Ishikawa (cell line): Measurements from ENCODE around the gene TSFM.

Source experiments
- CEBPB ChIP-seq: IDR thresholded peaks from 2 replicates; pipeline ENCODE4 v1.6.1; 2012
- CREB1 ChIP-seq: IDR thresholded peaks from 2 replicates; pipeline ENCODE4 v1.6.1; 2012; ENCODE audit warnings: low read depth
- EGR1 ChIP-seq: IDR thresholded peaks from 2 replicates; pipeline ENCODE4 v1.6.1; 2012
- EP300 ChIP-seq: IDR thresholded peaks from 2 replicates; pipeline ENCODE4 v1.6.1; 2012; ENCODE audit warnings: borderline replicate concordance
- FOXM1 ChIP-seq: IDR thresholded peaks from 2 replicates; pipeline ENCODE4 v1.6.1; 2012; ENCODE audit warnings: low read depth, borderline replicate concordance
- MAX ChIP-seq: IDR thresholded peaks from 2 replicates; pipeline ENCODE4 v1.6.1; 2012
- NFIC ChIP-seq: IDR thresholded peaks from 2 replicates; pipeline ENCODE4 v1.6.1; 2012
- RAD21 ChIP-seq: IDR thresholded peaks from 2 replicates; pipeline ENCODE4 v1.6.1; 2012; ENCODE audit warnings: low read depth
- TAF1 ChIP-seq: IDR thresholded peaks from 2 replicates; pipeline ENCODE4 v1.6.1; 2012; ENCODE audit warnings: low read depth, mild to moderate bottlenecking
- TCF12 ChIP-seq: IDR thresholded peaks from 2 replicates; pipeline ENCODE4 v1.6.1; 2012; ENCODE audit warnings: low read depth
- TEAD4 ChIP-seq: IDR thresholded peaks from 2 replicates; pipeline ENCODE4 v1.6.1; 2012
- USF1 ChIP-seq: IDR thresholded peaks from 2 replicates; pipeline ENCODE4 v1.6.1; 2012
- YY1 ChIP-seq: IDR thresholded peaks from 2 replicates; pipeline ENCODE4 v1.6.1; 2012; ENCODE audit warnings: low read depth
- ZBTB7A ChIP-seq: IDR thresholded peaks from 2 replicates; pipeline ENCODE4 v1.6.1; 2012; ENCODE audit warnings: low read depth
- TF ChIP-seq, protein P1 (sequence below): IDR thresholded peaks from 2 replicates; pipeline ENCODE4 v1.6.1; 2012; ENCODE audit warnings: low read depth, mild to moderate bottlenecking

Gene TSFM

DNA sequence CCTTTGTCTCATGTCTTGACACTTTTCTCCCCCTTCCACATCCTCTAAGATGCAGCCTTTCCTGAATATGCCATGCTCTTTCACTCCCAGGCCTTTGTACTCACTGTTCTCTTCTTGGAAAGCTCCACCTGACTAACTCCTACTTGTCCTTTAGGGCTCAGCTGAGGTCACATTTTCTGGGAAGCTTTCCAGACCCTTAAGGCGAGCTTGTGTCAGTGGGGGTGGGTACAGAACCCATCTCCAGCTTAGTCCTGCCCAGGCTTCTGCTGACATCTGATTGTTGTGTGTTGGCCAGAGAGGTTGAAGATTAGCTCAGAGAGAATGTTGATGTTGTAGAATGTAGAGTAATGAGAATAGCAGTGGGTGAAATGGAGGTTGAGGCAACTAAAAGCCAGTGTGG, 2.9 kb upstream of the TSFM start:
- no peak for TF ChIP-seq RAD21
- no peak for TF ChIP-seq CEBPB
- TF ChIP-seq ZBTB7A = no peak

DNA sequence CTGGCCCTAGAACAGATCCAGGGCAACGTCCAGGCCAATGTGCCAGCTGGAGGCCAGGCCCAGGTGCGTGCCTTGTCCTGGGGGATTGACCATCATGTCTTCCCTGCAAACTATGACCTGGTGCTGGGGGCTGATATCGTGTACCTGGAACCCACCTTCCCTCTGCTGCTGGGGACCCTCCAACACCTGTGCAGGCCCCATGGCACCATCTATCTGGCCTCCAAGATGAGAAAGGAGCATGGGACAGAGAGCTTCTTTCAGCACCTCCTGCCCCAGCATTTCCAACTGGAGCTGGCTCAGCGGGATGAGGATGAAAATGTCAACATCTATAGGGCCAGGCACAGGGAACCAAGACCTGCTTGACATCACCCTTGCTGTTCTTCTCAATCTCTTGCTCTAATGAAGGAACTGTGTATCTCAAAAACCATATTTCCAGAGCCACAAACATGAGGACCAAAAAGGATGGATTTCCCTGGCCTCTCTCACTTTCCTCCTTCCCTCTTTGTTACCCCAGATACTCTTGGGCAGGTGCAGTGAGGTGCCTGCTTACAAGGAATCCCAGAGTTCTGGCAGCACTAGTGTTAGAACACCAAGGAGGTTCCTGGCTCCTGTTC, 2.2 kb upstream of the TSFM start:
- TF ChIP-seq USF1 = no peak
- no peak for TF ChIP-seq YY1
- TF ChIP-seq NFIC = no peak
- no peak for TF ChIP-seq FOXM1
- no peak for TF ChIP-seq RAD21
- TF ChIP-seq TAF1 = no peak
- TF ChIP-seq TEAD4 = no peak
- no peak for TF ChIP-seq MAX
- no peak for TF ChIP-seq CREB1
- TF ChIP-seq EGR1 = no peak
- no peak for TF ChIP-seq ZBTB7A
- TF ChIP-seq EP300 = no peak

GRCh38 chr12:57781244-57781643, 1.3 kb upstream of the TSFM start:
- TF ChIP-seq YY1 (no peak), RAD21 (no peak), CREB1 (no peak), FOXM1 (no peak), USF1 (no peak), TAF1 (no peak), TEAD4 (no peak), MAX (no peak), NFIC (no peak), CEBPB (no peak), EGR1 (no peak), EP300 (no peak), ZBTB7A (no peak), TCF12 (no peak)
- TF ChIP-seq, protein P1, sequence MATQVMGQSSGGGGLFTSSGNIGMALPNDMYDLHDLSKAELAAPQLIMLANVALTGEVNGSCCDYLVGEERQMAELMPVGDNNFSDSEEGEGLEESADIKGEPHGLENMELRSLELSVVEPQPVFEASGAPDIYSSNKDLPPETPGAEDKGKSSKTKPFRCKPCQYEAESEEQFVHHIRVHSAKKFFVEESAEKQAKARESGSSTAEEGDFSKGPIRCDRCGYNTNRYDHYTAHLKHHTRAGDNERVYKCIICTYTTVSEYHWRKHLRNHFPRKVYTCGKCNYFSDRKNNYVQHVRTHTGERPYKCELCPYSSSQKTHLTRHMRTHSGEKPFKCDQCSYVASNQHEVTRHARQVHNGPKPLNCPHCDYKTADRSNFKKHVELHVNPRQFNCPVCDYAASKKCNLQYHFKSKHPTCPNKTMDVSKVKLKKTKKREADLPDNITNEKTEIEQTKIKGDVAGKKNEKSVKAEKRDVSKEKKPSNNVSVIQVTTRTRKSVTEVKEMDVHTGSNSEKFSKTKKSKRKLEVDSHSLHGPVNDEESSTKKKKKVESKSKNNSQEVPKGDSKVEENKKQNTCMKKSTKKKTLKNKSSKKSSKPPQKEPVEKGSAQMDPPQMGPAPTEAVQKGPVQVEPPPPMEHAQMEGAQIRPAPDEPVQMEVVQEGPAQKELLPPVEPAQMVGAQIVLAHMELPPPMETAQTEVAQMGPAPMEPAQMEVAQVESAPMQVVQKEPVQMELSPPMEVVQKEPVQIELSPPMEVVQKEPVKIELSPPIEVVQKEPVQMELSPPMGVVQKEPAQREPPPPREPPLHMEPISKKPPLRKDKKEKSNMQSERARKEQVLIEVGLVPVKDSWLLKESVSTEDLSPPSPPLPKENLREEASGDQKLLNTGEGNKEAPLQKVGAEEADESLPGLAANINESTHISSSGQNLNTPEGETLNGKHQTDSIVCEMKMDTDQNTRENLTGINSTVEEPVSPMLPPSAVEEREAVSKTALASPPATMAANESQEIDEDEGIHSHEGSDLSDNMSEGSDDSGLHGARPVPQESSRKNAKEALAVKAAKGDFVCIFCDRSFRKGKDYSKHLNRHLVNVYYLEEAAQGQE = no peak

DNA sequence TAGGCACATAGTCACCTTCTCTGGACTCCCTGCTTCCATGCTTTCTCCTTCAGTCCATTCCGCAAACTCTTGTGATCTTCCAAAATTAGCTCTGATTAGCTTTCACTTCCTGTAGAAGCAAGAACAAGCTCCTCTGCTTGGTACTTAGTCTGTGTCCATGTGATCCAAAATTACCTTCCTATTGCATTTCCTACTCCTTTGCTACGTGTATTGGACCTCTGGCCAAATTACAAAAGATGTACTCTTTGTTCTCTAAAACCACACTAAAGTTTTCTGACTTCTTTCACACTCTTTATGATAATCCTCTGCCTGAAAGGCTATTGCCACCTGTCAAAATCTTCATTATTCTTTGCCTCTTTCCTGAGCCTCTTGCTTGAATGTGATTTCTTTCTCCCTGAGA, 786 bp upstream of the TSFM start:
- TF ChIP-seq, protein P1 = no peak
- no peak for TF ChIP-seq MAX
- TF ChIP-seq RAD21 = no peak
- TF ChIP-seq YY1 = no peak
- TF ChIP-seq NFIC = no peak
- TF ChIP-seq CREB1 = no peak
- no peak for TF ChIP-seq CEBPB
- TF ChIP-seq TEAD4 = no peak
- TF ChIP-seq TAF1 = no peak

GRCh38 chr12:57782243-57782607, 362 bp upstream of the TSFM start:
- TF ChIP-seq ZBTB7A (no peak), EP300 (no peak), TAF1 (no peak), TEAD4 (no peak), CEBPB (no peak), YY1 (no peak), EGR1 (no peak), FOXM1 (no peak), NFIC (no peak), TCF12 (no peak), MAX (no peak), RAD21 (no peak), USF1 (no peak), CREB1 (no peak)
- TF ChIP-seq, protein P1 = no peak
